ENCODE measurements around the gene FGFBP2.

- no peak for TF ChIP-seq CTCF (IDR thresholded peaks at IDR 0.05)
- no peak for TF ChIP-seq POLR2A (IDR thresholded peaks at IDR 0.05)
Measured at GRCh38 chr4:15968551-15969300, 5.8 kb upstream of the FGFBP2 start.

All from uterus (tissue), 2 donors.